ENCODE data around the gene STX1B. TPM values are rescaled to one million over a fixed set of nuclear protein-coding genes. Genes with fewer than 3 reads are reported as not detected.
A peak's percentile ranks its signal among the peaks of the same experiment; 100 is the strongest.

STX1B gene
- polyA plus RNA-seq, 1 experiment, result 1.5 TPM

DNA sequence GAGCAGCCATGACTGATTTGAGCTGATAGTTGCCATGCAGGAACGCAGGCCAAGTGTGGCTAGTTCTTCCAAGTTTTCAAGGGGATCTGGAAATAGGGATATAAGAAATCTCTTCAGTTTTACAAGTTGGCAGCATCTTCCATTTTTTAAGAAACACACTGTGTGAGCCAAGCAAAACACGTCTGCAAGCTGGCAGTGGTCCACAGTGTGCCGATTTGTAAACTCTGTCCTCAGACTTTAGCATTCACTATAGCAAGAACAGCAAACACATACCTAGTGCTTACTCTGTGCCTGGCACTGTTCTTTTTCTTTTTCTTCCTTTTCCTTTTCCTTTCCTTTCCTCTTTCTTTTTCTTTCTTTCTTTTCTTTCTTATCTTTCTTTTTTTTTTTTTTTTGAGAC lies 58.7 kb downstream of the STX1B start:
- Histone ChIP-seq H3K36me3 (ENCODE audit: control insufficient read depth, insufficient read depth, low read length) (peaks cover 7% of the 10 kb centered on the region), H3K4me3 (ENCODE audit: low read depth, low read length) (no peak overlapping the region), H3K27me3 (ENCODE audit: control insufficient read depth, insufficient read depth, low read length) (no peaks in the 10 kb centered on the region)
- POLR2A ChIA-PET, result interaction anchor here (0.6 kb wide), 1 partner anchor 190 kb away, joined by 8 read pairs; no protein-coding TSS in a partner anchor
- CTCF ChIA-PET, result interaction anchor here (0.5 to 2.6 kb wide), 3 partner anchors 10 to 143 kb away, joined by 4 to 7 read pairs (median 5); partner anchors contain the start of gene VKORC1
- TF ChIP-seq CTCF (IDR thresholded peaks at IDR 0.05; ENCODE audit: insufficient read depth, low read depth, low read length), result no peak
- DNase-seq (ENCODE audit: low read depth), result no peak

DNA sequence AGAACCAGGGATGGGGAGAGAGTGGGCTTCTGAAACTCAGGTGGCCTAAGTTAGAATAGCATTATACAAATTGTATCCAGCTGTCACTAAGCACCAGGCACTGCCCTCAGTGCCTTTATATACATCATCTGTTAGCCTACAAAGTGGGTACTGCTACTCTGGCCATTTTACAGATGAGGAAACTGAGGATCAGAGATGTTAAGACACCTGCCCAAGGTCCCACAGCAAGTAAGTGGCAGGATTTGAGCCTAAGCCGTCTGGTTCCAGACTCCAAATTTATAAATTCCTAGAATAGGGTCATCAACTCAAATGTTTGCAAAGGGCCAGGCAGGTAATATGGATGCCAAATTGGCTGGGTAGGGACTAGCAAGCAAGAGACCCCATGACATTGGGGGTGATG lies 59.2 kb downstream of the STX1B start:
- TF ChIP-seq CTCF (IDR thresholded peaks at IDR 0.05; ENCODE audit: insufficient read depth, low read depth, low read length), result no peak
- ChIA-PET POLR2A (no interaction called here), CTCF (interaction anchor here (1.5 to 2.0 kb wide), 2 partner anchors 9 to 149 kb away, joined by 3 to 5 read pairs; no protein-coding TSS in a partner anchor)
- DNase-seq (ENCODE audit: low read depth), result no peak
- Histone ChIP-seq H3K36me3 (ENCODE audit: control insufficient read depth, insufficient read depth, low read length) (peaks cover 10% of the 10 kb centered on the region), H3K27me3 (ENCODE audit: control insufficient read depth, insufficient read depth, low read length) (no peaks in the 10 kb centered on the region), H3K4me3 (ENCODE audit: low read depth, low read length) (no peak overlapping the region)

- Histone ChIP-seq H3K4me3 (ENCODE audit: low read depth, low read length) (peak overlapping the region; percentile 90), H3K36me3 (ENCODE audit: control insufficient read depth, insufficient read depth, low read length) (peaks cover 10% of the 10 kb centered on the region), H3K27me3 (ENCODE audit: control insufficient read depth, insufficient read depth, low read length) (no peaks in the 10 kb centered on the region)
- TF ChIP-seq CTCF (IDR thresholded peaks at IDR 0.05; ENCODE audit: insufficient read depth, low read depth, low read length), result no peak
- CTCF ChIA-PET, result interaction anchor here (0.6 to 2.0 kb wide), 4 partner anchors 8 to 185 kb away, joined by 3 to 5 read pairs (median 4); partner anchors contain the start of gene PRSS8
- DNase-seq (ENCODE audit: low read depth), result no peak
- POLR2A ChIA-PET, result interaction anchor here (0.7 kb wide), 1 partner anchor 522 kb away, joined by 3 read pairs; no protein-coding TSS in a partner anchor
Observed at GRCh38 chr16:30950516-30951065, 59.8 kb downstream of the STX1B start.

GRCh38 chr16:30949650-30950515 lies 60.6 kb downstream of the STX1B start:
- ChIA-PET POLR2A (interaction anchor here (0.7 kb wide), 1 partner anchor 523 kb away, joined by 3 read pairs; no protein-coding TSS in a partner anchor), CTCF (interaction anchor here (0.6 to 2.0 kb wide), 4 partner anchors 8 to 186 kb away, joined by 3 to 5 read pairs (median 4); partner anchors contain the start of gene PRSS8)
- Histone ChIP-seq H3K4me3 (ENCODE audit: low read depth, low read length) (peak overlapping the region; percentile 90), H3K27me3 (ENCODE audit: control insufficient read depth, insufficient read depth, low read length) (no peaks in the 10 kb centered on the region), H3K36me3 (ENCODE audit: control insufficient read depth, insufficient read depth, low read length) (peaks cover 10% of the 10 kb centered on the region)
- TF ChIP-seq CTCF (IDR thresholded peaks at IDR 0.05; ENCODE audit: insufficient read depth, low read depth, low read length), result no peak
- DNase-seq (ENCODE audit: low read depth), result peak; percentile 73
